IMR-90 (cell line): ENCODE results near the gene ZBTB1. TPM values are rescaled to one million over a fixed set of nuclear protein-coding genes. Genes with fewer than 3 reads are reported as not detected.

Experiments
- ATAC-seq: fragments of 200-7000 bp; cut with Tn5 transposase; 2 replicates; pipeline ENCODE4 v1.9.1; 2020; ENCODE audit warnings: low read depth, mild to moderate bottlenecking, moderate library complexity
- BruUV-seq: library from RNA; stranded (reverse); fragments of 400-500 nt; replicated peaks from 2 replicates; lab custom pipeline; 2021; lab: Mats Ljungman, UMichigan
- CTCF ChIA-PET: fragments of 300-600 bp; formaldehyde crosslinking; extraction: SDS; loops from one replicate; lab custom pipeline; 2021; ENCODE audit warnings: antibody characterized with exemption; lab: Yijun Ruan, JAX
- POLR2A ChIA-PET: fragments of 300-600 bp; sonication (Branson Sonifier 250); formaldehyde crosslinking; loops from one replicate; lab custom pipeline; 2022; ENCODE audit warnings: antibody characterized with exemption; ENCODE audit not compliant: unreplicated experiment; lab: Charles Lee
- DNase-seq: peaks from one replicate; pipeline ENCODE4 v3.0.0; 2013
- H2AFZ ChIP-seq: replicated peaks from 2 replicates; pipeline ENCODE3; 2013; ENCODE audit warnings: low read length, mild to moderate bottlenecking; ENCODE audit not compliant: poor library complexity
- H2AK5ac ChIP-seq: 2 replicates; pipeline ENCODE4 v1.6.1; 2013; ENCODE audit warnings: low read depth, low read length, inconsistent platforms
- H2AK9ac ChIP-seq: replicated peaks from 2 replicates; pipeline ENCODE3; 2013; ENCODE audit warnings: mild to moderate bottlenecking, low read depth, low read length, moderate library complexity; ENCODE audit not compliant: poor library complexity
- H2BK120ac ChIP-seq: 2 replicates; pipeline ENCODE4 v1.6.1; 2013; ENCODE audit warnings: low read depth, low read length, inconsistent platforms
- H2BK15ac ChIP-seq: 3 replicates; pipeline ENCODE4 v1.6.1; 2013; ENCODE audit warnings: low read depth, low read length, inconsistent platforms
- H2BK20ac ChIP-seq: 2 replicates; pipeline ENCODE4 v1.6.1; 2013; ENCODE audit warnings: low read depth, mild to moderate bottlenecking, inconsistent platforms, low read length, moderate library complexity
- H2BK5ac ChIP-seq: 2 replicates; pipeline ENCODE4 v1.6.1; 2013; ENCODE audit warnings: mild to moderate bottlenecking, low read depth, low read length, inconsistent platforms; ENCODE audit not compliant: poor library complexity, severe bottlenecking
- H3K14ac ChIP-seq: replicated peaks from 2 replicates; pipeline ENCODE4 v1.6.1; 2013; ENCODE audit warnings: low read depth, low read length, inconsistent platforms
- H3K18ac ChIP-seq: 2 replicates; pipeline ENCODE4 v1.6.1; 2013; ENCODE audit warnings: low read depth, low read length, control low read depth
- H3K23ac ChIP-seq: 2 replicates; pipeline ENCODE4 v1.6.1; 2013; ENCODE audit warnings: low read depth, low read length, inconsistent platforms
- H3K27ac ChIP-seq: 2 replicates; pipeline ENCODE4 v1.5.1; 2013; ENCODE audit warnings: mild to moderate bottlenecking, control low read depth, low read length; ENCODE audit not compliant: insufficient read depth
- H3K27me3 ChIP-seq: 2 replicates; pipeline ENCODE4 v1.6.1; 2013; ENCODE audit warnings: low read length; ENCODE audit not compliant: control insufficient read depth, insufficient read depth
- H3K36me3 ChIP-seq: 2 replicates; pipeline ENCODE4 v1.6.1; 2013; ENCODE audit warnings: low read length, mixed read lengths; ENCODE audit not compliant: control insufficient read depth, insufficient read depth
- H3K4ac ChIP-seq: 2 replicates; pipeline ENCODE4 v1.6.1; 2013; ENCODE audit warnings: low read depth, low read length, inconsistent platforms
- H3K4me1 ChIP-seq: 2 replicates; pipeline ENCODE4 v1.6.1; 2013; ENCODE audit warnings: low read length, mixed read lengths; ENCODE audit not compliant: control insufficient read depth, insufficient read depth
- H3K4me2 ChIP-seq: 2 replicates; pipeline ENCODE4 v1.6.1; 2013; ENCODE audit warnings: low read depth, mild to moderate bottlenecking, control low read depth, low read length, moderate library complexity
- H3K4me3 ChIP-seq: 2 replicates; pipeline ENCODE4 v1.5.1; 2013; ENCODE audit warnings: low read depth, mild to moderate bottlenecking, control low read depth, low read length, moderate library complexity; ENCODE audit not compliant: insufficient read depth
- H3K56ac ChIP-seq: 2 replicates; pipeline ENCODE4 v1.6.1; 2013; ENCODE audit warnings: low read length, inconsistent platforms; ENCODE audit not compliant: insufficient read depth; ENCODE audit errors: extremely low read depth
- H3K79me1 ChIP-seq, 2 experiments: 2 replicates each; pipeline ENCODE4 v1.6.1; 2013; ENCODE audit warnings: low read length in 2 of 2, inconsistent platforms in 1 of 2, low read depth in 1 of 2
- H3K9ac ChIP-seq: 2 replicates; pipeline ENCODE4 v1.6.1; 2013; ENCODE audit warnings: low read depth, low read length, control low read depth
- H3K9me1 ChIP-seq: 2 replicates; pipeline ENCODE4 v1.6.1; 2013; ENCODE audit warnings: low read length, inconsistent platforms; ENCODE audit not compliant: insufficient read depth
- H3K9me3 ChIP-seq: 2 replicates; pipeline ENCODE4 v1.6.1; 2013; ENCODE audit warnings: low read length; ENCODE audit not compliant: control insufficient read depth, insufficient read depth
- H4K20me1 ChIP-seq: 2 replicates; pipeline ENCODE4 v1.6.1; 2013; ENCODE audit warnings: low read length, inconsistent platforms; ENCODE audit not compliant: insufficient read depth
- H4K5ac ChIP-seq: 2 replicates; pipeline ENCODE4 v1.6.1; 2013; ENCODE audit warnings: mild to moderate bottlenecking, low read depth, low read length, control low read depth
- H4K8ac ChIP-seq, 2 experiments: 2 replicates each; pipeline ENCODE4 v1.6.1; 2013; ENCODE audit warnings: low read depth in 2 of 2, low read length in 2 of 2, control low read depth in 1 of 2, inconsistent platforms in 1 of 2
- H4K91ac ChIP-seq: 2 replicates; pipeline ENCODE4 v1.6.1; 2013; ENCODE audit warnings: low read depth, low read length, inconsistent platforms; ENCODE audit not compliant: insufficient read depth
- BHLHE40 ChIP-seq: fragments of 150-350 bp; IDR thresholded peaks from 2 replicates; pipeline ENCODE4 v1.6.1; 2016; ENCODE audit warnings: mild to moderate bottlenecking, low read depth, low read length
- CEBPB ChIP-seq: IDR thresholded peaks from 2 replicates; pipeline ENCODE4 v1.6.1; 2012; ENCODE audit warnings: low read depth, low read length, improper control_type of control experiment
- CHD1 ChIP-seq: IDR thresholded peaks from 2 replicates; pipeline ENCODE4 v1.6.1; 2012; ENCODE audit warnings: low read depth, low read length, improper control_type of control experiment
- FOS ChIP-seq: fragments of 150-350 bp; IDR thresholded peaks from 2 replicates; pipeline ENCODE4 v1.6.1; 2016; ENCODE audit warnings: low read depth, low read length
- MAFK ChIP-seq: IDR thresholded peaks from 2 replicates; pipeline ENCODE4 v1.6.1; 2012; ENCODE audit warnings: low read depth, low read length, improper control_type of control experiment
- MAZ ChIP-seq: IDR thresholded peaks from 2 replicates; pipeline ENCODE4 v1.6.1; 2012; ENCODE audit warnings: low read depth, mild to moderate bottlenecking, low read length, improper control_type of control experiment, moderate library complexity, borderline replicate concordance
- MXI1 ChIP-seq: IDR thresholded peaks from 2 replicates; pipeline ENCODE4 v1.6.1; 2012; ENCODE audit warnings: low read depth, mild to moderate bottlenecking, low read length, moderate library complexity, borderline replicate concordance
- NFE2L2 ChIP-seq: fragments of 150-350 bp; IDR thresholded peaks from 2 replicates; pipeline ENCODE4 v1.6.1; 2016; ENCODE audit warnings: low read depth, mild to moderate bottlenecking, low read length
- POLR2A ChIP-seq: IDR thresholded peaks from 2 replicates; pipeline ENCODE4 v1.6.1; 2012; ENCODE audit warnings: mild to moderate bottlenecking, low read depth, low read length
- RAD21 ChIP-seq: IDR thresholded peaks from 2 replicates; pipeline ENCODE4 v1.6.1; 2012; ENCODE audit warnings: low read length, improper control_type of control experiment
- RCOR1 ChIP-seq: IDR thresholded peaks from 2 replicates; pipeline ENCODE4 v1.6.1; 2012; ENCODE audit warnings: mild to moderate bottlenecking, low read length, improper control_type of control experiment; ENCODE audit not compliant: insufficient replicate concordance
- RFX5 ChIP-seq: IDR thresholded peaks from 2 replicates; pipeline ENCODE4 v1.8.0; 2012; ENCODE audit warnings: low read depth, mild to moderate bottlenecking, low read length, moderate library complexity
- SMC3 ChIP-seq: fragments of 150-350 bp; IDR thresholded peaks from 2 replicates; pipeline ENCODE4 v1.6.1; 2016; ENCODE audit warnings: low read depth, mild to moderate bottlenecking, antibody characterized with exemption, low read length, moderate library complexity
- dilution Hi-C: fragments of 300-500 bp; cut with HindIII; formaldehyde crosslinking; loops from one replicate; pipeline ENCODE4 v1.14.3; 2018; ENCODE audit warnings: low sequenced_read_pairs; ENCODE audit not compliant: unreplicated experiment
- in situ Hi-C: fragments of 300-500 bp; cut with MboI; formaldehyde crosslinking; loops from 3 replicates; pipeline ENCODE4 v1.14.3; 2019; ENCODE audit warnings: low sequenced_read_pairs, inconsistent platforms, mixed read lengths
- intact Hi-C: fragments of 100-400 bp; cut with micrococcal nuclease; formaldehyde crosslinking; loops from 2 replicates; pipeline ENCODE4 v1.10.0; 2022
- polyA plus RNA-seq, 3 experiments: library from polyadenylated mRNA; depleted of rRNA; stranded (reverse); fragments of >200 nt; gene quantifications; 2 replicates each; pipeline ENCODE4 v1.2.3, GENCODE V29; 2012; ENCODE audit warnings: low replicate concordance in 1 of 3
- total RNA-seq: library from RNA; depleted of rRNA; stranded (reverse); fragments of >200 nt; gene quantifications from 2 replicates; pipeline ENCODE4 v1.2.3, GENCODE V29; 2012
- TF ChIP-seq, protein P1 (sequence below): fragments of 150-350 bp; IDR thresholded peaks from 2 replicates; pipeline ENCODE4 v1.6.1; 2016; ENCODE audit warnings: low read depth, mild to moderate bottlenecking, low read length, moderate library complexity, borderline replicate concordance
- TF ChIP-seq, protein P2 (sequence below): fragments of 150-350 bp; IDR thresholded peaks from 2 replicates; pipeline ENCODE4 v1.6.1; 2017; ENCODE audit warnings: mild to moderate bottlenecking, antibody characterized with exemption, low read length, low read depth
- TF ChIP-seq, protein P3 (sequence below): conservative IDR thresholded peaks from 2 replicates; pipeline ENCODE4 v1.5.1; 2012; ENCODE audit warnings: mild to moderate bottlenecking, low read depth, low read length, improper control_type of control experiment

Gene ZBTB1
- total and polyA plus RNA-seq, 2 of the 4 experiments (the other 2 are of a cell fraction): 19.0 to 37.3 TPM

DNA sequence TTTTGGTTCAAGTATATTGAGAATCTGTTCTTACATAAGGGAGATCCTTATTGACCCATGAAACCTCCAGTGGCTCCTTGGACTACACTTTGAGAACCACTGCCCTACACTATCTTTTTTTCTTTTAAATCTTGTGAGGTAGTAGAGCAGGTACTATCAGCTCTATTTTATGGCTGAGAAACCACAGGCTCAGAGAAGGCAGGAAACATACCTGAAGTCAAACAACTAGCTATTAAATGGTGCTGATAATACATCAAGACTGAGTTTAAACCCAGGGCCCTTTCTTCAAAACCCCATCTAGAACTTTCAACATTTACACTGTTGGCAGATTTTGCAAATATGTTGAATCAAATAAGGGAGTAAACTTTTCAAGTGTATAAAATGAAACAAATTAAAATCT lies 7.8 kb upstream of the ZBTB1 start:
- Histone ChIP-seq H3K79me1 (peaks cover 7 to 33% of the 10 kb centered on the region in 2 experiments; a peak in 3 of 4 replicates), H3K9me1 (peaks cover 3% of the 10 kb centered on the region), H3K56ac (no peak overlapping the region), H2BK120ac (no peak overlapping the region), H3K4me1 (peaks cover 4% of the 10 kb centered on the region), H3K36me3 (no peaks in the 10 kb centered on the region), H2BK20ac (no peak overlapping the region), H3K27ac (no peak overlapping the region), H4K91ac (no peak overlapping the region), H3K27me3 (no peaks in the 10 kb centered on the region), H3K18ac (no peak overlapping the region), H3K14ac (no peak overlapping the region), H2BK15ac (no peak overlapping the region), H3K4me3 (no peak overlapping the region), H4K5ac (no peak overlapping the region), H3K9me3 (no peaks in the 10 kb centered on the region), H3K23ac (no peak overlapping the region), H2AK5ac (no peak overlapping the region), H4K20me1 (no peaks in the 10 kb centered on the region), H2AK9ac (no peak overlapping the region), H3K4me2 (no peak overlapping the region), H2BK5ac (no peak overlapping the region), H2AFZ (no peak overlapping the region), H3K9ac (no peak overlapping the region), H3K4ac (no peak overlapping the region), H4K8ac (no peak overlapping the region)
- BruUV-seq: no TSS peak
- in situ Hi-C loops (loop anchor here (25.0 kb wide), 1 partner anchor 484 kb away; no protein-coding TSS in a partner anchor), dilution Hi-C loops (no loop called here), intact Hi-C loops (no loop called here)
- DNase-seq: no peak
- TF ChIP-seq NFE2L2 (no peak), MAFK (no peak), FOS (no peak), RFX5 (no peak), CHD1 (no peak), BHLHE40 (no peak), CEBPB (no peak), RAD21 (no peak), POLR2A (no peak), MAZ (no peak), MXI1 (no peak), RCOR1 (no peak), SMC3 (no peak)
- TF ChIP-seq, protein P1, sequence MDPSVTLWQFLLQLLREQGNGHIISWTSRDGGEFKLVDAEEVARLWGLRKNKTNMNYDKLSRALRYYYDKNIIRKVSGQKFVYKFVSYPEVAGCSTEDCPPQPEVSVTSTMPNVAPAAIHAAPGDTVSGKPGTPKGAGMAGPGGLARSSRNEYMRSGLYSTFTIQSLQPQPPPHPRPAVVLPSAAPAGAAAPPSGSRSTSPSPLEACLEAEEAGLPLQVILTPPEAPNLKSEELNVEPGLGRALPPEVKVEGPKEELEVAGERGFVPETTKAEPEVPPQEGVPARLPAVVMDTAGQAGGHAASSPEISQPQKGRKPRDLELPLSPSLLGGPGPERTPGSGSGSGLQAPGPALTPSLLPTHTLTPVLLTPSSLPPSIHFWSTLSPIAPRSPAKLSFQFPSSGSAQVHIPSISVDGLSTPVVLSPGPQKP: no peak
- TF ChIP-seq, protein P2, sequence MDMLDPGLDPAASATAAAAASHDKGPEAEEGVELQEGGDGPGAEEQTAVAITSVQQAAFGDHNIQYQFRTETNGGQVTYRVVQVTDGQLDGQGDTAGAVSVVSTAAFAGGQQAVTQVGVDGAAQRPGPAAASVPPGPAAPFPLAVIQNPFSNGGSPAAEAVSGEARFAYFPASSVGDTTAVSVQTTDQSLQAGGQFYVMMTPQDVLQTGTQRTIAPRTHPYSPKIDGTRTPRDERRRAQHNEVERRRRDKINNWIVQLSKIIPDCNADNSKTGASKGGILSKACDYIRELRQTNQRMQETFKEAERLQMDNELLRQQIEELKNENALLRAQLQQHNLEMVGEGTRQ: no peak
- TF ChIP-seq, protein P3, sequence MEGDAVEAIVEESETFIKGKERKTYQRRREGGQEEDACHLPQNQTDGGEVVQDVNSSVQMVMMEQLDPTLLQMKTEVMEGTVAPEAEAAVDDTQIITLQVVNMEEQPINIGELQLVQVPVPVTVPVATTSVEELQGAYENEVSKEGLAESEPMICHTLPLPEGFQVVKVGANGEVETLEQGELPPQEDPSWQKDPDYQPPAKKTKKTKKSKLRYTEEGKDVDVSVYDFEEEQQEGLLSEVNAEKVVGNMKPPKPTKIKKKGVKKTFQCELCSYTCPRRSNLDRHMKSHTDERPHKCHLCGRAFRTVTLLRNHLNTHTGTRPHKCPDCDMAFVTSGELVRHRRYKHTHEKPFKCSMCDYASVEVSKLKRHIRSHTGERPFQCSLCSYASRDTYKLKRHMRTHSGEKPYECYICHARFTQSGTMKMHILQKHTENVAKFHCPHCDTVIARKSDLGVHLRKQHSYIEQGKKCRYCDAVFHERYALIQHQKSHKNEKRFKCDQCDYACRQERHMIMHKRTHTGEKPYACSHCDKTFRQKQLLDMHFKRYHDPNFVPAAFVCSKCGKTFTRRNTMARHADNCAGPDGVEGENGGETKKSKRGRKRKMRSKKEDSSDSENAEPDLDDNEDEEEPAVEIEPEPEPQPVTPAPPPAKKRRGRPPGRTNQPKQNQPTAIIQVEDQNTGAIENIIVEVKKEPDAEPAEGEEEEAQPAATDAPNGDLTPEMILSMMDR: no peak
- ChIA-PET POLR2A (no interaction called here), CTCF (interaction anchor here (0.6 kb wide), 1 partner anchor 664 kb away, joined by 6 read pairs; no protein-coding TSS in a partner anchor)
- no peak for ATAC-seq
